Activated CD4-positive, alpha-beta T cell treated with anti-CD3 and anti-CD28 coated beads for 1 hour (primary cell): Measurements from ENCODE around the gene PMIS2.

Experiments used
- DNase-seq: peaks from one replicate; pipeline ENCODE4 v3.0.0-alpha.2; 2020

Gene PMIS2

GRCh38 chr19:35585848-35586247 lies at the start of gene PMIS2:
PMIS2 (plus strand) TSS chr19:35586173; CDS start chr19:35586260, 87 bp downstream.
- DNase-seq = no peak

GRCh38 chr19:35539314-35539713 lies 46.7 kb upstream of the PMIS2 start:
- DNase-seq = no peak

DNA sequence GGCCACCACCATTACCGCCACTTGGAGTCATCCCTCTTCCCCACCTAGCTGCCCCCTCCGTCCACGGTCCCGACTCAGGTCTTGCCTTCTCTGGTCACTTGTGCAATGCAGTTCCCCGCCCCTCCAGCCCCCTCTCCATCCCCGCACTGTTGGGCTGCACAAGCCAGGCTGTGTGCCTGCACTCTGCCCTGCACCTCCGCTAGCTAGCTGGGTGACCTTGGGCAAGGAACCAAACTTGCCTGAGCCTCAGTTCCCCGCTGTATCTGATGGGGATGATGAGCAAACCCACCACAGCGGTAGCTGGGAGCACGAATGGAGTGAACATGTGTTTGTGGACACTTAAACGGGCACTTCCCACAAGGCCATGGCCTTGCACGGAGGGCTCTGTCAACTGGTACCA lies 46.1 kb upstream of the PMIS2 start:
- no peak for DNase-seq

DNA sequence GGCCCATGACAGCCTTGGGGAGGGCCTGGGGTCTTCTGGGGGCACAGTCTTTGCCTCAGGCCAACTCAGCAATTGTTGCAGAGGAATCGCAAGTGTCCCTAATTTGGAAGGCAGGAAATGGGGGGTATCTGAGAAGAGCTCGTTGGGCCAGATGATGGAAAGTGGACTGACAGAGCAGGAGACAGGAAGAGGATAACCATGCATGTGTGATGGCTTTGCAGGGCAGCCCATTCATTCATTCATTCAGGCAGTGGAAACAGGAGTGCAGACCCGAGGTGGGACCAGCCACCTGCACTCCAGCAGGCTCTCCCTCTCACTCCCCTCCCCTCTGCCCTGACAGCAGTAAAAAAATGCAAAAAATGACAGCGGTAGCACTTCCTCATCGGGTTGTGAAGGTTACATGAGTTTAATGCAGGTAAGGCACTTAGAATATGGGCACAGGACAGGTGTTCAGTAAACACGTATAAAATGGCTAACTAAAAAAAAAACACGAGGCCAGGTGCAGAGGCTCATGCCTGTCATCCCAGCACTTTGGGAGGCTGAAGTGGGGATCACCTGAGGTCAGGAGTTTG lies 45.5 kb upstream of the PMIS2 start:
- no peak for DNase-seq

DNA sequence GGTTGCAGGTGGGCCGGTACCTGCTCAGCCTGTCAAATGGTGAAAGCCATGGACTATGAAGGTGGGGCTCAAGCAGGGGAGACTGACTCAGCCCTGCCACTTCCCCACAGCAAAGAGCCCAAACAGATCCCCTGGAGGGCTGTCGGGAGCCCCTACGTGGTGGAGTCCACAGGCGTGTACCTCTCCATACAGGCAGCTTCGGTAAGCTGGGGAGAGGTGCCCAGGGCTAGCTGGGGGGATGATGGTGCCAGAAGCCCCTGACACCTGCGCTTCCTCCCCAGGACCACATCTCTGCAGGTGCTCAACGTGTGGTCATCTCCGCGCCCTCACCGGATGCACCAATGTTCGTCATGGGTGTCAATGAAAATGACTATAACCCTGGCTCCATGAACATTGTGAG lies 43.8 kb upstream of the PMIS2 start:
- DNase-seq = no peak

- no peak for DNase-seq
Measured at GRCh38 chr19:35543280-35544109, 42.5 kb upstream of the PMIS2 start.

DNA sequence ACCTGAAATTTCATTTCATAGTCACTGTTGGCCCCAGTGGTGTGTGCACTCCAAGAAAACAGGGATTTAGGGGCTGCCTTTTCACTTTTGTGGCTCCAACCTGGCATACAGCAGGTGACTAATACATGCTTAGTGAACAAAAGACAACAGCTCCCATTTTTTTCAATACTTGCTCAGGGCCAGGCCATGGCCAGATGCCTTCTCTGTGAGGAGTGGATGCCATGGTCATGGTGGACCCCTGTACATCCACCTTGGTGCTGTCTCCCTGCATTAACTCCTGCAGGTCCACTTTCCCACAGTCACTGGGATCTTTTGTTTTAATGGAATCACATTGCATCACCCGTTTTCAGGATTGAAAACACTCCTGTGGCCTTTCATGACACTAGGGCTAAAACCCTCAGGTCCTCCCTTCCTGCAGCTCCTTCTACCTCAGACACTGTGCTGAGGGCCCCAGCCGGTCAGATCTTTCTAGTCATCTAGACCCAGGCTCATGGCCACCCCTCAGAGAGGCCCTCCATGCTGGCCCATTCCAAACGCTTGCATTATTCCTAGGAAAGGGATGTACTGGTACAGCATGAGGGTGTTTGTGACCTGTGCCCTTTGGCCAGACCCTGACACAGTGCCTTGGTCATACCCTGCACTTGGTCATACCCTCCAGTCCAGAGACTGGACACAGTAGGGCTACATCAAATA lies 41.7 kb upstream of the PMIS2 start:
- no peak for DNase-seq

GRCh38 chr19:35545001-35545854 lies 40.7 kb upstream of the PMIS2 start, which contains the start of gene TMEM147:
TMEM147 (plus strand) TSS chr19:35545626; CDS start chr19:35545740, 114 bp downstream.
- peak; percentile 59 for DNase-seq

GRCh38 chr19:35545855-35546381 lies 40.1 kb upstream of the PMIS2 start:
- peak; percentile 19 for DNase-seq

- no peak for DNase-seq
Measured at GRCh38 chr19:35546532-35546931, 39.4 kb upstream of the PMIS2 start.

- DNase-seq = peak; percentile 26
Measured at GRCh38 chr19:35549174-35549788, 36.7 kb upstream of the PMIS2 start.

DNA sequence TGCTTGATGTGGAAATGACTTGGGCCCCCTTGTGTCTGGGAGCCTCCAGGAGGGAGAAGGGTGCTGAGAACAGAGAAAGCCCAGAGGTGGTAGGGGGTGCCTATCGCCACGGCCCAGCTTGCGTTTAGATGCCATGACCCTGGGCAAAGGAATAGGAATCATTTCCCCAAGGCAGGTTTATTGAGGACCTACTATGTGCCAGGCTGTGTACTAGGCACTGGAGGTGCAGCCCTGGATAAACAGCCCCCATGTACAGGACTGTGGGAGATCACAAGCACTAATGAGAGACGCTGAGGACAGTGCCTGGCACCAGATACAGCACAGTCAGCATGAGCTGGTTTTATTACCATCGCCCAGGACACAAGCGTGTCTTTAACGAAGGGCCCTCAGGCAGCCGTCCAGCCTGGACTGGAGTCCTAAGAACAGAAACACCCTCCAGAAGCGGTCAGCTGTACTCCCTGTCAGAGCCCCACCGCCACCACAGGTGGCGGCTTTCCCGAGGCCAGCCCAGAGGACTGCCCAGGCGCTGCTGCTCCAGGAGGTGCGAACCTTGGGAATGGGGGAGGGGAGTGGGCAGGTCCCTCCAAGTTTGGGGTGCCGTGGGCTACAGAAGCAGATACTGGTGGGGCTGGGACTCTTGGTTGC lies 36.0 kb upstream of the PMIS2 start:
- no peak for DNase-seq

DNA sequence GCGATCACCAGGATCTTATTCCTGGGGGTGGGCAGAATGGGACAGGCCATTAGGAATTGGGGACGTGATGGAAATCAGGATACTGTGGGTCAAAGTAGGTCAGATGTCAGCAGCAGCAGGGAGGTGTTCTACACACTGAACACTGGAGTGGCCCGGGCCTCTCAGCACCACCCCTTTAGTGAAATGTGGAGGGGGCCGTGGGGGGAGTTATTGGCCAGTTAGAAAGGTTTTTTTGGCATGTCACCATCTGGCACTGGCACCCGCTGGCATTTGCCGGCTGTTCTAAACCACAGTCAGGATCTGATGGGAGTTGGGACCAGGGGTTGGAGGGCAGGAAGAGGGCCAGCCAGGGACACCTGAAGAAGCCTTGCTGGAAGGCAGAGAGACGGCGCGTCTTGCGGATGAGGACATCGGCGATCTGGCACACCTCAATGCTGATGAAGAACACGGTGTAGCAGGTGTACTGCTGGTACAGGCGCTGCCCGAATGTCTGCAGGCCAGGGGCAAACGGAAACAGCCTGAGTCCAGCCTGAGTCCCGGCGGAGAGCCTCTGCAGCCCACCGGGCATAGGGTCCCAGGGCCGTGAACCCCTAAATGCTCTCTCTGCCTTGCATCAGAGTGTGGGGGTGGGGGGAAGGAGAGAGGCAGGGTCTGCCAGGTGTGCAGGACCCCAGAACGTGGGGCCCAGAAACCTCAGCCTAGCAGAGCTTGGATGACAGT lies 34.7 kb upstream of the PMIS2 start:
- DNase-seq = no peak

DNA sequence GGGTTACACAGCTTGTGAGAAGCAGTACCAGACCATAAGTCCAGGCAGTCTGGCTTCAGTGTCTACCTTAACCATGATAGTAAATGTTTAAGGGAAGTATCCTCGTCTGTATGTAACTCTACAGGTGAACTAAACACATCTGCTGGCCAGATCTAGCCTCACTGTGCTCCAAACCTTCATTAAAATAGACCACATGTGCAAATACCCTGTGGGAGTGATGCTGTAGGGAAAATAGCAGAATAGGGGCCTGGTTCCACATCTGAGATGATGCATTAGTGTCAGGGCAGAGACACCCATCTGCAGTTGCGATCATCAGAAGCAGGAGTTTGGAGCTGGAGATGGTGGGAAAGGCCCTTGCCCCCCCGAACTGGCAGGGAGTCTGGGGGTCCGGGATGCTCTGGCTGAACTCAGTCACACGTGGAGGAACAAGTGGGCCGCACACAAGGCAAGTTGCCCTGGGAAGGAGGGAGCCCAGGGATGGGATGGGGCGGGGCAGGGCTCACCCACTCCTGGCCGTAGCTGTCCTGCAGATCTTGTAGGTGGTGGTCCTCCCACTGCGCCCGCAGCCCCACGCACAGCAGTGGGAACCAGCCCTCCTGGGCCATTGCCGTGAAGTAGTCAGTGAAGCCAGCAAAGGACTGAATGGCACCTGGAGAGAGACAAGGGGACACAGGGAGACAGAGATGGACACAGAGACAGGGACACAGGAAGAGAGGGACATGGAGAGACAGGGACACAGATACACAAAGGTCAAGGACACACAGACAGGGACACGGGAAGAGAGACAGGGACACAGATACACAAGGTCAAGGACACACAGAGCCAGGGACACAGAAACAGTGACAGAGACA lies 33.2 kb upstream of the PMIS2 start:
- DNase-seq = no peak

DNA sequence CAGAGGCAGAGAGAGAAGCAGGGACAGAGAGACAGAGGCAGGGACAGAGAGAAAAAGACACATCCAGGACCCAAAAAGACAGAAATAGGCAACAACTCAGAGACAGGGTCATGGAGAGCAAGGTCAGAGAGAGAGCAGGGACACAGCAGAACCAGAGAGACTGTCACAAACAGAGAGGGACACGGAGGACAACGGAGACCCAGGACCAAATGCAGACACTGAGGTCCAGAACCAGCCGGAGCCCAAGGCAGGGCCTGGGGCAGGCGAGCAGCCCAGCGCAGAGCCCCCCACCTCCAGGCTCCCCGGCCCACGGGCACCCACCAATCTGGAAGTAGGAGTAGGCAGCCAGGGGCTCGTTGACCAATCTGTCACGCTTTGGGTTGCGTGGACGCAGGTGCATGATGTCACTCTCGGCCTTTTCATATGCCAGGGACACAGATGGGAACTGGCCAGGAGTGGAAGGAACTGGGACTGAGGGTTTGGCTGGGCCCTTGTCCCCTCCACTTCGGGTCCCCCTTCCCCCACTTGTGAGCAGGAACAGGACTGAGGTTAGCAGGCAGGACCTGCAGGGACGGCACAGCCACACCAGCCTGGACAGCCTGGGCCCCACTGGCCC lies 32.5 kb upstream of the PMIS2 start:
- DNase-seq = no peak

GRCh38 chr19:35554076-35554475 lies 31.9 kb upstream of the PMIS2 start:
- DNase-seq = no peak

GRCh38 chr19:35555301-35556005 lies 30.5 kb upstream of the PMIS2 start:
- DNase-seq = no peak

DNA sequence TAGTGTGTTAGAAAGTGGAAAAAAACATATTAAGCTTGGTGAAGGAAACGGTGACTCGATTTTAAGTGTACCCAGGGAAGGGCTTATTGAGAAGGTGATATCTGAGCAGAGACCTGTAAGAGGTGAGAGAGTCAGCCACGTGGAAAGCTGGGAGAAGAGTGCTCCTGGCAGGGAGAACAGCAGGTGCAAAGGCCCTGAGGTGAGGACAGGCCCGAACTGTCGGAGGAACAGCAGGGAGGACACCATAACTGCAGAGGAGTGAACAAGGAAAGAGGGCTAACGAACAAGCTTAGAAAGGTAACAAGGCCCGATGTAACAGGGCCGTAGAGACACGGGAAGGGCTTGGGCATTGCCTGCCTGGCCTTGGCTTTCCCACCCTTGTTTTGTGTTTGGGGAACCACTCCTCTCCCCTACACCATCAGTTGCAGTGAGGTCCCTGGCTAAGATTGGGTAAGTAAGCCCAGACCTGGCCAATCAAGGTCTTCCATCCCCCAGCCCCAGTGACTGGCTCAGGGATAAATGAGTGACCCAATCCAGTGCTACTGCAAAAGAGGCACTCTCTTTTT lies 29.9 kb upstream of the PMIS2 start:
- no peak for DNase-seq
